GDM1 (cell line): ENCODE results near the gene EFTUD2.
"Not testable (repeated sequence)": the region's sequence is repeated elsewhere in the genome, so short reads cannot be mapped to it uniquely, and the experiment has no call there.

Experiments
- DNase-seq: peaks from one replicate; lab custom pipeline; 2025; lab: John Stamatoyannopoulos, UW

EFTUD2 gene

DNA sequence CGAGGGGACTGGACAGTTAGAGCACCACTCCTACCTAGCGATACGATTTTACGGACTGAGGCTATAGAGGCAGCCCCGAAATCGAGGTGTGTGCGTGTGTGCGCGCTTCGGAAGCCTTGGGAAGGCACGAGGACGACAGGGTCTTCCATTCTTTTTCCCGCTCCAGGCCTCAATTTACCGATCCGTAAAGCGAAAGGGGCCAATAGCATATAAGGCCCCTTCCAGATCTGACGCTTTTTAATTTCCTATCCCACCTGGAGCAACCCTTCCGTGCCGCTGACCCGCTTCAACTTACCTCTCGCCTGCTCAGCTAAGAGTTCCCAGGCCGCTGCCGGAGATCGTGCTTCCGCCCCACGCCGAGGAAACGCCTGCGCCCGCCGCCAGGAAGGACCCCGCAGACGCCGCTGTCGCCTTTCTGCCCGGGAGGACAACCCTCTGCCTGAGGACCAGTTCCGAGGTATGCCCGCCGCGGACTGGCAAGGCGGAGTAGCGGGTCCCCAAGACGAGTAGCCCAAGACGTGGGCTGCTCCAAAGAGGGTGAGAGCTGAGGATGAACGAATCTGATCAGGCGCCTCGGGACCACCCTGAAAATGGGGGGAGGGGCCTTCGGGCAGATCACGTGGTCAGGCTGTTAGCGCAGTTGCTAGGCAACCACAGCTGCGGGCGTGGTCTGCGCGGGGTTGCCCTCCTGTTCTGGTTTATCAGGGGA lies at the start of gene EFTUD2:
TSS of gene EFTUD2 (minus strand) at position 372 of the 709 bp plus-strand sequence. CDS start 4,924 bp downstream, outside the sequence.
- DNase-seq: peak; percentile 90

DNA sequence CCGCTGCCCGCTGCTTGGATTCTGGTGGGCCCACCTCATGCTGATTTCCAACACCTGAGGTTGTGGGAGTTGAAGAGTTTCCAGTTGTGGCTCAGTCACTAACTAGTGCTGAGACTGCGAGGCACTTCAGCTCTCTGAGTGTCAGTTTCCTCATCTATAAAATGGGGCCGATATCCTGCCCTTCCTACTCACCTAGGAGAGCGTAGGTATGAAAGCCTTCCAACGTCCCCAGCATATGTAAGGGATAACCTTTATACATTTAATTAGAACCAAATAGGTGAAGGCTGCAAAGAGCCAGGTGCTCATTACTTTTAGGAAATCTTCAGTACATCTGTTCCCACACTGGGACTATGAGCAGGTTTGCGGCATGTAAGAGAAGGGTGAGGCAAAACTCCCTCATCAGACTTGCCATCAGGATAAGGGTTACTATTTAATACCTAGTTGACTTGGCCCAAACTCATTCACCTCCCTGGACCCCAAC lies 49.1 kb upstream of the EFTUD2 start:
- no peak for DNase-seq

- DNase-seq: peak; percentile 90
Observed at GRCh38 chr17:44947461-44948314, 48.4 kb upstream of the EFTUD2 start, which contains the start of gene KIF18B. Gene KIF18B (minus strand): TSS chr17:44947773. CDS start chr17:44936344, 11,429 bp downstream.

DNA sequence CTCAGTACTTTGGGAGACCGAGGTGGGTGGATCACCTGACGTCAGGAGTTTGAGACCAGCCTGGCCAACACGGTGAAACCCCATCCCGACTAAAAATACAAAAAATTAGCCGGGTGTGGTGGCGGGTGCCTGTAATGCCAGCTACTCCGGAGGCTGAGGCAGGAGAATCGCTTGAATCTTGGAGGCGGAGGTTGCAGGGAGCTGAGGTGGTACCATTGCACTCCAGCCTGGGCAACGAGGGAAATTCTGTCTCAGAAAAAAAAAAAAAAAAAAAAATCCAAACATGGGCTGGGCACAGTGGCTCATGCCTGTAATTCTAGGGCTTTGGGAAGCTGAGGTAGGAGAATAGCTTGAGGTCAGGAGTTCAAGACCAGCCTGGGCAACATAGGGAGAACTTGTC lies 46.4 kb upstream of the EFTUD2 start:
- DNase-seq: not testable (repeated sequence)

DNA sequence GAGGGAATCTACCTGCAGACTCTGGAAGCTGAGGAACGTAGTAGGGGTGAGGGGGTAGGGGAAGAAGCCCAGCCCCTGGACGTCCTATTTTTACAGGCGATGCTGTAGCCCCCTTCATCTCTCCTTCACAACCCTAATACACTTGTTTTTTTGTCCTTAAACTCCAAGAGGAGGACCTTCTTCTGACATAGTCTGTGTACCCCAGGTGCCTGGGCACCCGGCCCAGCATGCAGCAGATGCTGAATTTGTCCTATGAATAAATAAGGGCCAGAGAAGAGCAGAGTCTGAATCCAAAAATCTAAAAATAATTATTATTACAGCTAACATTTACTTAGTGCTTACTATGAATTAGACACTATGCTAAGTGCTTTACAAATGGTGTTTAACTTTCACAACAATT lies 43.2 kb upstream of the EFTUD2 start:
- no peak for DNase-seq

GRCh38 chr17:44941712-44942331 lies 42.6 kb upstream of the EFTUD2 start:
- no peak for DNase-seq

DNA sequence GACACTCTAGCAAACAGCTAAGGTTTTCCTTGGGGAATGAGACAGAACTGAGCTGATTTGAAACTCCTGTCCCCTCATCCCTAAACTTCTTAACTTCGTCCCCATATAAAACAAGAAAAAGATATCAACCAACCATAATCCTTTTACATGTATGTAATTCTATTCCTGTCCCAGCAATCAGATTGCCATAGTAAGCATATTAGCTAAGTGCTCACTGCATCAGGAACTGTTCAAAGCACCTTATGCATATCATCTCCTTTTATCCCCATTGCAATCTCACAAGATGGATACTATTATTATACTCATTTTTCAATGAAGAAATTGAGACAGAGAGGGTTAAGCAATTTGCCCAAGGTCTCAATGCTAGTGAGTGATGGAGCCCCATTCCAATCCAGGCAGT lies 41.5 kb upstream of the EFTUD2 start:
- no peak for DNase-seq

DNA sequence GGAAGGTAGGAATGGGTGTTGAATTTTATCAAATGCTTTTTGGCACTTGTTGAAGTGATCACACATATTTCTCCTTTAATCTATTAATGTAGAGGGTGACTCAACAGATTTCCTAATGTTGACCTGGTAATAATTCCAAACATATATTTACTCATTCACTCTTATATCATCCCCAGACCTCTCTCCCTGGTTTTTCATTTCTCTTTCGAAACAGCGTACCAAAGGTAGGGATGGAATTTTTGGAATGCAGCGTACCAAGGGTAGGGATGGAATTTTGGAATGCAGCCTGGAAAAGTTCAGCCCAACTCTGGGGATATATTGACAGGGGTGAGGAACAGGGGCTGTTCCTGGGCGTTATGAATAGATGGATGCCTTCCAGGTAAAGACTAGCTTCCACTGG lies 41.1 kb upstream of the EFTUD2 start:
- no peak for DNase-seq

DNA sequence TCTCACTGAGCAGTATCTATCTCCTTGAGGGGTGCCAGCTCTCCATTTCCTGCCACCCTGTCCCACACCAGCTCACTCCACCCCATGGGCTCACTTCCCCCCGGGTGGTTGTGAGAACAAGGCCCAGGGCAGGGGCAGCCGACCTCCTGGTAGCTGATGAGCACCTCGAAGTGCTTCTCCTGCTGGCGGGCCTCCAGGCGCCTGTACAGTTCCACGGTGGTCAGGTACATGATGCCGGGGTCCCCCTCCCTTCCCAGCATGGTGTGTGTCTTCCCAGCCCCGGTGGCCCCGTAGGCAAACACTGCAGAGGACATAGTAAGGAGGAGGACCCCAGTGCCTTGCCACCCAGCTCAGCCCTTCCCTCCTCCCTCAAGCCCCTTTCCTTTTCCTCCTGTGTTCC lies 35.9 kb upstream of the EFTUD2 start:
- no peak for DNase-seq

- DNase-seq: no peak
Observed at GRCh38 chr17:44934745-44935105, 35.5 kb upstream of the EFTUD2 start.

- no peak for DNase-seq
Observed at GRCh38 chr17:44933824-44934744, 34.8 kb upstream of the EFTUD2 start.

GRCh38 chr17:44932787-44933097 lies 33.5 kb upstream of the EFTUD2 start:
- DNase-seq: no peak

DNA sequence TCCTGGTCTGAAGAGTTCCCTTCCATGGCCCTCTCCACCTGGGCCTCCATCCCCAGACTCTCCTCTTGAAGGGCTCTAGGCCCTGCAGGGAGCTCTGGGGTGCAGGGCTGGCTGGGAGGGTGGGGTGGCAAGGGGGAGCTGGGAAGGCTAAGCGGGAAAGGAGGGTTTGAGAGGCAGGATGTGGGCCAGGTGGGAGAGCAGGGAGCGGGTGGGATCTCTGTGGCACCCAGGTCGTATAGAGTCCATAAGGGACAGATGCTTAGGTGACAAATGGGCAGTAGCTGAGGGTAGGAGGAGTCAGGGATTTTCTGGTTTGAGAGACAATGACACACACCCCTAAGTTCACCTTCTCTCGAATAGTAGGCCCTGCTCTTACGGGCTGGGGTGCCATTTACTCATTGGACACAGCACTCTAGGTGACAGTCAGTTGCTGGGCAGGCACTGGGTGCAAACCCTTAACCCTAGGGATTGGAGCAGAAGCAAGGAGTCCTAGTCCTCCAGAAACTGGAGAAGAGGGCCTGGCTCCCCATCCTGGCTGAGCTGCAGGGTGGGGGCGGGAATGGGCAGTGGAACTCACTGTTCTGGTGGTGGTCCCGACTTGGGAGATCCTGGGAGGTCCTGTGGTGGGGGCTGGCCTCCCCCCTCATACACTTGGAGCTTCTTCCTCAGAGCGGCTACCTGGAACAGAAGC lies 33.0 kb upstream of the EFTUD2 start:
- DNase-seq: no peak

GRCh38 chr17:44931376-44931775 lies 32.1 kb upstream of the EFTUD2 start:
- no peak for DNase-seq

- no peak for DNase-seq
Observed at GRCh38 chr17:44930667-44931066, 31.4 kb upstream of the EFTUD2 start.

GRCh38 chr17:44928950-44929720 lies 29.9 kb upstream of the EFTUD2 start:
- no peak for DNase-seq

DNA sequence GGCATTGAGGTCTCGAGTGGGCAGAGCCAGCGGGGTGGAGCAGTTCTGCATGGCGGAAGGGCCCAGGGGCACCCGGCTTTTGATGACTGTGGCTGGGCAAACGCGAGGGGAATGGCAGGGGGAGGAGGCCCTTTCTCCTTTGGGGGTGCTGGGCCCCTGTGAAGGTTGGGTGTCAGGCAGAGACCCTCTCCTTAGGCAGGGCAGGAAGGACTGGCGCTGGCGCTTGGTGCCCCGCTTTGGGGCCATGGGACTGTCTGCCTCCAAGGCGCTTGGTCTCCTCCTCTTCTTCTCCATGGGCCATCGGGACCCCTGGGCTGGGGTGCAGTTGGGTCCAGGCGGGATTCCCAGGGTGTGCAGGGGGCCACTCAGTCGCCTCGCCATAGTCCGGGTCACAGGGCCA lies 28.9 kb upstream of the EFTUD2 start:
- no peak for DNase-seq

GRCh38 chr17:44927696-44928095 lies 28.5 kb upstream of the EFTUD2 start:
- DNase-seq: no peak

GRCh38 chr17:44926821-44927525 lies 27.7 kb upstream of the EFTUD2 start:
- DNase-seq: no peak
